Karpas-422 (cell line): ENCODE results near the gene ABCA1. TPM values are rescaled to one million over a fixed set of nuclear protein-coding genes. Genes with fewer than 3 reads are reported as not detected.

Source experiments
- DNase-seq: peaks from one replicate; pipeline ENCODE4 v3.0.0-alpha.2; 2015
- H2AFZ ChIP-seq: fragments of 200-600 bp; sonication (generic); 2 replicates; pipeline ENCODE4 v1.6.1; 2014; ENCODE audit warnings: antibody characterized with exemption, low read length, mixed read lengths
- H3K27ac ChIP-seq: fragments of 200-600 bp; sonication (generic); 2 replicates; pipeline ENCODE4 v1.5.1; 2014; ENCODE audit warnings: mild to moderate bottlenecking, low read length, moderate library complexity
- H3K27me3 ChIP-seq: fragments of 200-600 bp; sonication (generic); 2 replicates; pipeline ENCODE4 v1.6.1; 2014; ENCODE audit warnings: low read length, mixed read lengths
- H3K36me3 ChIP-seq: fragments of 200-600 bp; sonication (generic); 2 replicates; pipeline ENCODE4 v1.6.1; 2014; ENCODE audit warnings: low read length, mixed read lengths; ENCODE audit not compliant: insufficient read depth
- H3K4me1 ChIP-seq: fragments of 200-600 bp; sonication (generic); 2 replicates; pipeline ENCODE4 v1.6.1; 2014; ENCODE audit warnings: mild to moderate bottlenecking, low read length, mixed read lengths
- H3K4me2 ChIP-seq: fragments of 200-600 bp; sonication (generic); 2 replicates; pipeline ENCODE4 v1.6.1; 2014; ENCODE audit warnings: low read length, low read depth, mild to moderate bottlenecking; ENCODE audit not compliant: poor library complexity, severe bottlenecking
- H3K4me3 ChIP-seq: fragments of 200-600 bp; sonication (generic); 2 replicates; pipeline ENCODE4 v1.5.1; 2014; ENCODE audit warnings: mild to moderate bottlenecking, antibody characterized with exemption, low read length, mixed read lengths
- H3K79me2 ChIP-seq: fragments of 200-600 bp; sonication (generic); 2 replicates; pipeline ENCODE4 v1.6.1; 2014; ENCODE audit warnings: mild to moderate bottlenecking, low read length, mixed read lengths
- H3K9ac ChIP-seq: fragments of 200-600 bp; sonication (generic); 2 replicates; pipeline ENCODE4 v1.6.0; 2014; ENCODE audit warnings: low read length
- H3K9me2 ChIP-seq: fragments of 200-600 bp; sonication (generic), shearing (Covaris generic); replicated peaks from 2 replicates; pipeline ENCODE4 v1.6.0; 2014; ENCODE audit warnings: mild to moderate bottlenecking, low read length, moderate library complexity; ENCODE audit not compliant: insufficient read depth
- H3K9me3 ChIP-seq: fragments of 300-700, 200-600 bp; sonication (generic); 2 replicates; pipeline ENCODE4 v1.6.1; 2014; ENCODE audit warnings: low read length, mixed read lengths
- H4K20me1 ChIP-seq: fragments of 200-600 bp; sonication (generic); 2 replicates; pipeline ENCODE4 v1.6.1; 2014; ENCODE audit warnings: mild to moderate bottlenecking, antibody characterized with exemption, low read length, low read depth; ENCODE audit not compliant: insufficient read depth
- total RNA-seq: library from RNA; depleted of rRNA; stranded (reverse); fragments of >200 nt; shearing (Covaris generic); gene quantifications from 2 replicates; pipeline ENCODE4 v1.2.3, GENCODE V29; 2014; ENCODE audit warnings: low replicate concordance

ABCA1 gene
- total RNA-seq, 1 experiment from 2014 or later, result 4.7 TPM

- peak; percentile 62 for DNase-seq
- no peaks in the 10 kb centered on the region for H3K9me3 ChIP-seq
- no peaks in the 10 kb centered on the region for H3K79me2 ChIP-seq
- H3K4me3 ChIP-seq, result peak overlapping the region; percentile 40
- H3K4me2 ChIP-seq, result peak overlapping the region; percentile 65
- H3K9me2 ChIP-seq, result no peaks in the 10 kb centered on the region
- H4K20me1 ChIP-seq, result no peaks in the 10 kb centered on the region
- H3K4me1 ChIP-seq, result peaks cover 75% of the 10 kb centered on the region
- no peaks in the 10 kb centered on the region for H3K36me3 ChIP-seq
- peak overlapping the region; percentile 89 for H3K27ac ChIP-seq
- no peak overlapping the region for H2AFZ ChIP-seq
- H3K9ac ChIP-seq, result peak overlapping the region; percentile 43
- no peaks in the 10 kb centered on the region for H3K27me3 ChIP-seq
These were observed 59.7 kb downstream of the ABCA1 start for GRCh38 chr9:104868303-104868686.

GRCh38 chr9:104866191-104866590, 61.8 kb downstream of the ABCA1 start:
- Histone ChIP-seq H3K9ac (no peak overlapping the region), H3K9me3 (no peaks in the 10 kb centered on the region), H3K27ac (no peak overlapping the region), H3K79me2 (no peaks in the 10 kb centered on the region), H3K27me3 (no peaks in the 10 kb centered on the region), H3K4me2 (no peak overlapping the region), H3K4me1 (peaks cover 83% of the 10 kb centered on the region), H2AFZ (no peak overlapping the region), H3K4me3 (no peak overlapping the region), H3K36me3 (no peaks in the 10 kb centered on the region), H4K20me1 (no peaks in the 10 kb centered on the region), H3K9me2 (no peaks in the 10 kb centered on the region)
- DNase-seq, result no peak

GRCh38 chr9:104864675-104865104, 63.3 kb downstream of the ABCA1 start:
- Histone ChIP-seq H3K36me3 (no peaks in the 10 kb centered on the region), H3K9ac (peak overlapping the region; percentile 47; the same call in 1 of the 2 replicates), H3K4me3 (no peak overlapping the region), H4K20me1 (no peaks in the 10 kb centered on the region), H3K79me2 (no peaks in the 10 kb centered on the region), H3K4me2 (peak overlapping the region; percentile 57), H3K27me3 (no peaks in the 10 kb centered on the region), H2AFZ (peak overlapping the region; percentile 52; the same call in 1 of the 2 replicates), H3K4me1 (peaks cover 86% of the 10 kb centered on the region), H3K27ac (peak overlapping the region; percentile 83), H3K9me3 (no peaks in the 10 kb centered on the region), H3K9me2 (no peaks in the 10 kb centered on the region)
- DNase-seq, result no peak

GRCh38 chr9:104863180-104863883, 64.6 kb downstream of the ABCA1 start:
- Histone ChIP-seq H3K9ac (peak overlapping the region; percentile 47), H3K4me1 (peaks cover 72% of the 10 kb centered on the region), H3K36me3 (no peaks in the 10 kb centered on the region), H4K20me1 (no peaks in the 10 kb centered on the region), H3K27ac (peak overlapping the region; percentile 83), H2AFZ (peak overlapping the region; percentile 35; the same call in 1 of the 2 replicates), H3K4me2 (peak overlapping the region; percentile 57), H3K4me3 (peak overlapping the region; percentile 37; the same call in 1 of the 2 replicates), H3K79me2 (no peaks in the 10 kb centered on the region), H3K9me2 (no peaks in the 10 kb centered on the region), H3K9me3 (no peaks in the 10 kb centered on the region), H3K27me3 (no peaks in the 10 kb centered on the region)
- peak; percentile 93 for DNase-seq

- Histone ChIP-seq H3K4me3 (no peak overlapping the region), H2AFZ (no peak overlapping the region), H3K4me2 (no peak overlapping the region), H3K79me2 (no peaks in the 10 kb centered on the region), H3K4me1 (peaks cover 57% of the 10 kb centered on the region), H3K9me2 (no peaks in the 10 kb centered on the region), H4K20me1 (no peaks in the 10 kb centered on the region), H3K9ac (no peak overlapping the region), H3K9me3 (no peaks in the 10 kb centered on the region), H3K27ac (no peak overlapping the region), H3K36me3 (no peaks in the 10 kb centered on the region), H3K27me3 (no peaks in the 10 kb centered on the region)
- no peak for DNase-seq
These were observed 66.6 kb downstream of the ABCA1 start for GRCh38 chr9:104861397-104861796.

- H3K36me3 ChIP-seq, result no peaks in the 10 kb centered on the region
- no peaks in the 10 kb centered on the region for H3K9me2 ChIP-seq
- no peaks in the 10 kb centered on the region for H3K9me3 ChIP-seq
- H4K20me1 ChIP-seq, result no peaks in the 10 kb centered on the region
- no peak overlapping the region for H3K4me3 ChIP-seq
- no peak overlapping the region for H3K4me2 ChIP-seq
- no peaks in the 10 kb centered on the region for H3K79me2 ChIP-seq
- no peaks in the 10 kb centered on the region for H3K27me3 ChIP-seq
- H3K9ac ChIP-seq, result no peak overlapping the region
- DNase-seq, result peak; percentile 56
- H3K27ac ChIP-seq, result peak overlapping the region; percentile 34; the same call in 1 of the 2 replicates
- no peak overlapping the region for H2AFZ ChIP-seq
- H3K4me1 ChIP-seq, result peaks cover 55% of the 10 kb centered on the region
These were observed 67.7 kb downstream of the ABCA1 start for GRCh38 chr9:104860263-104860662.

GRCh38 chr9:104858846-104859245, 69.1 kb downstream of the ABCA1 start:
- Histone ChIP-seq H3K36me3 (no peaks in the 10 kb centered on the region), H3K9me3 (no peaks in the 10 kb centered on the region), H3K79me2 (no peaks in the 10 kb centered on the region), H3K4me2 (no peak overlapping the region), H2AFZ (no peak overlapping the region), H3K4me3 (no peak overlapping the region), H3K4me1 (peaks cover 42% of the 10 kb centered on the region), H3K27me3 (no peaks in the 10 kb centered on the region), H3K9ac (no peak overlapping the region), H3K27ac (no peak overlapping the region), H4K20me1 (no peaks in the 10 kb centered on the region), H3K9me2 (no peaks in the 10 kb centered on the region)
- no peak for DNase-seq

- Histone ChIP-seq H3K9me3 (no peaks in the 10 kb centered on the region), H3K4me3 (no peak overlapping the region), H3K79me2 (no peaks in the 10 kb centered on the region), H3K4me1 (peaks cover 37% of the 10 kb centered on the region), H3K9me2 (no peaks in the 10 kb centered on the region), H4K20me1 (no peaks in the 10 kb centered on the region), H3K36me3 (no peaks in the 10 kb centered on the region), H3K27ac (no peak overlapping the region), H2AFZ (no peak overlapping the region), H3K27me3 (no peaks in the 10 kb centered on the region), H3K9ac (no peak overlapping the region), H3K4me2 (no peak overlapping the region)
- DNase-seq, result no peak
These were observed 69.7 kb downstream of the ABCA1 start for GRCh38 chr9:104858271-104858670.
